ENCODE data around the gene ACTL10.

ACTL10 gene

DNA sequence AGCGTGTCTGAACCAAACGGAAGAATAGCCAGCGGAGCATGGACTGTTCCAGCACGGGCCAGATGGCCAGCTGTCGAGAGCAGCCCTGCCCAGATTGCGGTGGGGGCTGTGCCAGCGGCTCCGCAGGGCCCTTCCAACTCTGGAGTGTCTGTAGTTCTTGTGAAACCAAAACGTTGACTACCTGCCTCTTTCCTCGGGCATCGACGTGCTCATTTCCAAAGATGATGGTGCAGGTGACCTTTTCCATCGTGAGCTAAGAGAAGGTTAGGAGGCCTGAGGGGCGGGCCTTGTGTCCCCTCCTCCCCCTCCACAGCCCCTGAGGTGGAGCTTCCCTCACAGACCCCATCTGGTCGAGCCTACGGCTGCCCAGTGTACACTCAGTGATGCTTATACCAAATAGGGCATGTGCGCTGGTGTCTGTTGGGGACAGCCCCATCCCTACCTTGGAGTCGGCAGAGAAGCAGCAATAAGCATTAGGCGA is 17.5 kb upstream of the ACTL10 start:
- DNase-seq (ENCODE audit: low read depth) = no peak

DNA sequence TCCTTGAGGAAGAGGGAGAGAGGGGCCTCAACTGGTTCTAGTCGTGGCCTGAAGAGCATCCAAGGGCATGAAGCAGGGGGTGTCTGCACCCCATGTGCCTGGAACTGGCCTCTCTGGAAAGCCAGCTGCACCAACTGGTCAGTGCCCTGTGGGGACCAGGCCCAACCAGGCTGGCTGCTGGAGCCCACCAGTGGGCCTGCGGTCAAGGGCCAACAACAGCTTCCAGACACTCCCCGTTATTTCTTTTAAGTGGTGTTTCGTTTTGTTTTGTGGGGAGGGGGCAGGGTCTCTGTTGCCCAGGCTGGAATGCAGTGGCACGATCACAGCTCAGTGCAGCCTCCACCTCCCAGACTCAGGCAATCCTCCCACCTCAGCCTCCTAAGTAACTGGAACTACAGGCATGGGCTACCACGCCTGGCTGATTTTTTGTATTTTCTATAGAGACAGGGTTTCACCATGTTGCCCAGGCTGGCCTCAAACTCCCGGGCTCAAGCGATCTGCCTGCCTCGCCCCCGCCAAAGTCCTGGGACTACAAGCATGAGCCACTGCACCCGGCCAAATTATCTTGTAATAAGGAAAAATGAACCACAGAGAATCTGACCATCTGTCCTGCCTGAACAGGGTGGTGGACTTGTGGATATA is 16.5 kb upstream of the ACTL10 start:
- no peak for DNase-seq (ENCODE audit: low read depth)

DNA sequence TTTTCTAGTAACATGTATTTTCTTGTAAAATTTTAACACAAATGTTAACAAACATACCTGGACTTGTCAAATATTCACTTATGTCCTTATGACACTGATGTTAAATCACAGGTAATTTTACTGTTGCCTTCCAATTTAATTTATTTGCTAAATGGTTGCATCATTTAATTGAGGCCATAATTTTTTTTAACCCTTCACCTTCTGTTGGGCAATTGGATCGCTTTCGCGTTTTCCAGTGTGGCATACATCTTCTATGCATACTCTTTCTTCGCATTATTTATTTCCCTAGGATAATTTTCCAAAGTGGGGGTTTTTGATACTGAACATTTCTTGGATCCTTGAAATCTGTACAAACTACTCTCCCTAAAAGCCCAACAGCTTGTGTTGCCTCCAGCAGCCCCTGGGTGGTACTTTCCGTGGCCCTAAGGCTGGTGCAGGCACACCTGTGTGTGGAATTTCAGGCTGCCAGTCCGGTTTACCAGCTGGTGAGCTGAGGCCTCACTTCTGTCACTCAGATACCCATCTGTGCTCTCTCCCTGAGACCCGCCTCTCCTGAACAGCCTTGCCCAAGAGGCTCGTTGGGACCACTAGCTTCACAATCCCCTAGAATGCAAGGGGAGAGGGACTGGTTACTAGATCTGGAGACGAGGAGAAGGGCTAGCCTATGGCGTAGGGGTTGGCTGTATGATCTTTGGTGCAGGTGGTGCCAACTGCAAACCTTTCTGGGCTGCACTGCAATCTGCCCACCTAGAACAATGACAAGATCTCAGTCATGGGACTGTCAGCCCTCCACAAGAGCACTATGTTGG is 15.8 kb upstream of the ACTL10 start:
- no peak for DNase-seq (ENCODE audit: low read depth)

DNA sequence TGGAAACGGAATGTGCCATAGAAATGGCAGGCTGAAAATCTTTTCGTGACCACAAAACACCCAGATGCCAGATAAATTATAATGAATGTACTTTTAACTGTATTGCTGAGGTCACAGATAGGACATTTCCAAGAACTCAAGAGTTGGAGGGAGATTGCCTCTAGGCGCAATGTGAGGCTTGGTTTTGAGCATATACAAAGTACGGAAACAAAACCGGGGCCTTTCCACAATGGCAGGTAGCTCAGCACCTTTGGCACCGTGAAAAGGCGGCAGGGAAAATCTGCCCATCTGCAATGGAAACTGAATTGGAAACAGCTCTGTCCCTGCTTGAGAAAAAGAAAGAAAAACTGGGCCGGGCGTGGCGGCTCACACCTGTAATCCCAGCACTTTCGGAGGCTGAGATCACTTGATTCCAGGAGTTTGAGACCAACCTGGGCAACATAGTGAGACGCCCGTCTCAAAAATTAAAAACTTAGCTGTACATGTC is 15.1 kb upstream of the ACTL10 start:
- no peak for DNase-seq (ENCODE audit: low read depth)

DNA sequence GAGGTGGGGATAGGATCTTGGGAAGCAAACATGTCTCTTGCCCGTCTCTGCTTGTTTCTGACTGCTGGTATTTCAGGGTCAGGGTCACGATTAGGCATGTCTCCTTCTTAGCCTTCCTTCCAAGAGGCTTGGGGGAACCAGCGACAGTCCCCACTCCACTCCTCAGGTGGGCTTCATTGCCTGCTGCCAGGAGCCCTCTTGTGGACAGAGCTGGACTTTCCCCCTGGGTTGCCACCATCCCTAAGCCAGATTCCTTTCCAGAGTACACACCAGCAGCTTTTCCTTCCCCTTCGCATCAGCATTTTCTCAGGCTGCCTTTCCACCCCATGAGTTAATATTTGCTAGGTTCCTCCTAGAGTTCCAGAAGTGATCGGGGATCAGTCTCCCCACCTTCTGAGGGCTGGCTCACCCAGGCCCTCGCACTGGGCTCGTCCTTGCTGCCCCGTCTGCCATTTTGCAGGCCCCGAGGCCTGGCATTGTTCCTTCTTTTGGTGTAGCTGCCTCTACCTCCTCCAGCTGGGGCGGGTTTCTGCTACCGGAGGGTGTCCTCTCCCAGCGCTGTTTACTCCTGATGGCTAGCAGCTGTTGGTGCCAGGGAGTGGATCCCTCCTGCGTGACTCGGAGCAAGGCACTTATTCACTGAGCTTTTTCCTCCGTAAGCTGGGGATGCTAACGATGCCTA is 13.4 kb upstream of the ACTL10 start:
- no peak for DNase-seq (ENCODE audit: low read depth)

DNA sequence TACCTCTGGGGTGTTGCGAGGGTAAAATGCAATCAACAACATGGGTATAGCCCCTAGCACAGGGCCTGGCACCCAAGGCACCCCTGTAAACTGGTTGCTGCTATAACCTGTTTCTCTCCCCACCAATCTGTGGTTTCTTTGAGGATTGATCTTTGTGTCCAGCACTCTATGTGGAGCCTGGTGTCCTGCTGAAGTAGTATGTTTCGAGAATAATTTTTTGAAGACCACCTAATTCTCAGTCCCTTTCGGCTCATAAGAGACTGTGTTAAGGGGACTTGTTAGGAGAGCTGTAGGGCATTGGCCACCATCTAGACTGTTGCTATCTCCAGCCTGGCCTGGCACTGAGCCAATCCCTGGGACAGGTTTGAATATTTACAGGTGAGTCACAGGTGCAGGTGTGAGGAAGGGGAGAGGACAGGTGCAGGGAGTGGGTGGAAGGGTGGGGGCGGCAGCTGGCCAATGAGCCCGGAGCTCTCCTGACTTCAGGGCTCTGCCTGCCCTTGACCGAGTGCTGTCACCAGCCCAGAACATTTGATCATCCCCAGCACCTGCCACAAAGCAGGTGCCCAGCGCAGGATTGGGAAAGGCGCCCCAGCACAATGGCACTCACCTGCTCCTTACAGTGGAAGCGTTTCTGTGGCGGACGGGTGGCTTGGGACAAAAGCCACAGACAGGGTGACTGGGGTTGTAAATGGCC is 12.7 kb upstream of the ACTL10 start:
- DNase-seq (ENCODE audit: low read depth) = no peak

DNA sequence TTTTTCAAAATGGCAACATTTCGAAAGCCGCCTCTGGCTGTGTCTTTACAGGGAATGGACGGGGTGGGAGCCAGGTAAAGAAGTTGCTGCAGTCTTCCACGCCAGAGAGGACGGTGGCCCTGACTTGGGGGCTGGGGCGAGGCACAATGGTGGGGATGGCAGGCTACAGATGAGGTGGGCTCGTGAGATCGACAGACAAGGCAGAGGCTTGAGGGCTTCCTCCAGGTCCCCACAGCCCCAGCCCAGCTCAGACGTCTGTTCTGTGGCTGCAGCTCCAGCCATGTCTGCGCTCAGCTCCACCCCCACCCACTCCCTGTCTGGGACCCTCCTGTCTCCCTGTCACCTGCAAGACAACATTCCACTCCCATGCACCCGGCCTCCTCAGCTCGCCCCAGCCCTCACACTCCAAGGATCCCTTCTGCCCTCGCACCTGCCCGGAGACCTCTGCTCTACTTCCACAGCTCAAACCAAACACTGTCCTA is 12.0 kb upstream of the ACTL10 start:
- no peak for DNase-seq (ENCODE audit: low read depth)

DNA sequence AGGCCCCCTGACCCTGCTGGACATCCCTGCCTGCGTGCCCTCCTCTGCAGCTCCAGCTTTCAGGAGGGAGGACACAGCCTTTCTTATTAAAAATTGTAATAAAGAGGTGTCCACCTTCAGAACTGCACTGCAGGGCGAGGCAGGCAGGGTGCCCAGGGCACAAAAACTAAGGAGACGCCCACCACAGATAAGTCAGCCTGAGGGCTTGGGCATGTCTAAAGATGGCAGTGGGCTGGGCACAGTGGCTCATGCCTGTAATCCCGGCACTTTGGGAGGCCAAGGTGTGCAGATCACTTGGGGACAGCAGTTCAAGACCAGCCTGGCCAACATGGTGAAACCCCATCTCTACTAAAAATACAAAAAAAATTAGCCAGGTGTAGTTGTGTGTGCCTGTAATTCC is 11.6 kb upstream of the ACTL10 start:
- no peak for DNase-seq (ENCODE audit: low read depth)

DNA sequence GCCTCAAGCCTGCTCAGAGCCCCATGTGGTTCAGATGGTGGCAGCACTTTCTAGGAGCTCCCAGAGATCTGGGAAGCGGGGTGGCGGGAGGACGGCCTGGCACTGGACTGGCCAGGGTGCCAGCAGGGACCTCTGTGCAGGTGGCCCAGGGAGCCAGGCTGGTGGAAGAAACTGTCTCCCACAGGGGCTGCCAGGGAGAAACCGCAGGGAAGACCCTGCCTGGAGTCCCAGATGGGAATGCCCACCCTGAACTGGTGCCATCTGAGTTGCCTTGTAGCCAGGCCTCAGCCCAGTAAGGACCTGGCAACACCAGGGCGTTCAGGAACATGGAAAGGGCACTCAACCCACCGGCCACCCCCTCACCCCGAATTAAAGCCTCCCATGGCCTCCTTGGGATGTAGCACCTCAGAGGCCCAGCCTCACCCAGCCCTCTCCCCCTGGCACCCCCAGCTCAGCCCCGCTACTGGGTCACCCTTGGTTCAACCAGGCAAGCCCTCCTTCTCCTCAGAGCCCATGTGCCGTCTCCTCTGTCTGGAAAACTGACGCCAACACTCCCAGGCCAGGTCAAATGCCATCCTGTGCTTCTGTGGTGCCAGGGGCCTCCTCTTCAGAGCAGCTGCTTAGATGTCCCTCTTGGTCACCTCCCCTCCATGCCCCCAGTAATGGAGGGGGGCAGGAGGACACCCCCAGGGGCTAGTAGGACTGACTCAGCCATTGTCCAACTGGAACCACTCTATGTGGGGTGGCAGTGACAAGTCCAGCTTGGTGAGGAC is 10.5 kb upstream of the ACTL10 start:
- DNase-seq (ENCODE audit: low read depth) = no peak

DNA sequence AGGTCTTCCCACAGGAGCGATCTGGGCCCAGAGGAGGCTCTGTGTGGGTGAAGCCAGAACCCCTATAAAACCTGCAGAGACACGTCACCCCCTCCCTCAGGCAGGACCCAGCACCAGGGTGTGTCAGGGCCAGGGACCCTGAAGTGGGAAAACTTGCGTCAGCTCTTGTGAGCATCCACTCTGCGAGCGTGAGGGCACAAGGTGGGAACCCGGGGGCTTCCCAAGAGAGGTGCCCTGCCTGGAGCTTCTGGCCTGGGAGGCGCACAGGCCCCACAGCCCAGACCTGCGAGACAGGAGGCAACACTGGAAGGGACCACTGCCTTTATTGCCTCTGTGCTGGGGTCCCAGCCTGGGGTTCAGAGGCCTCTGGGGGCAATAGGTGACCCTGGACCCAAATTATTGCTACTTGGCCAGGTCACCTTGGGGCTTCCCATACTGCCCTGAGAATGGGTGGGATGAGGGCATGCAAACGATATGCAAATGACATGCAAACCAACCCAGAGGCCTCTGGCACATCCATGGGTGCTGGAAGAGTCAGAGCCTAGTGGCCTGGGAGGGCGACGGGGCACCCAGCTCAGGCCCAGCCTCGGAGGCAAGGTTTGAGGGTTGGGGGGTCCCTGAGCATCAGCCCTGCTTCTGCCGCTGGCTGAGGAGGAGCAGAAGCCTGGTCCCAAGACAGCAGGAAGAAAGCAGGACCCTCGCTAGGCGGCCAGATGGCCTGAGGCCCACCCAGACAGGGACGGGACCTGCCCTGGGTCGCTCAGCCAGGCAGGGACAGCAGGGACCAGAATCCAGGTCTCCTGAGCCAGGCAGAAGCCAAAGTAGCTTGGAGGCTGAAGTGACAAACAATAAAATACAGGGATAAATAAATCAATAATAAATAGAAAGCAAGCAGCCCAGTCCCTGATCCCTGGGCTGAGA is 9.7 kb upstream of the ACTL10 start:
- DNase-seq (ENCODE audit: low read depth) = no peak

DNA sequence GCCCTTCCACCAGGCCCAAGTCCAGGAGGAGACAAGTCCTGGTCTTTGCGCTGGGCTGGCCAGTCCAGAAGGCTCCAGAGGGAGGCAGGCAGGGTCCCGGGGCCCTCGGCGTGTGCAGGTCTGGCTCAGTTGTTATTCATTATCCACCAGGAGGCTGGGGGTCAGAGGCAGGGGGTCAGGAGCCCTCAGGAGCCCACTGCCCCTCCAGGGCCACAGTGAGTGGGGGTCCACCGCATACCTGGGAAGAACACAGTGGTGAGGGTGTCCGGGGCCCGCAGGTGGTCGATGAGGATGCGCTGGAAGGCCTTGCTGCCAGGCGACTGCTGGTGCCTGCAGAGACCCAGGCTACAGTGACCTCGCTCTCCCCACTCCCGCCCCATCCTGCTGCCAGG is 9.0 kb upstream of the ACTL10 start:
- DNase-seq (ENCODE audit: low read depth) = no peak

DNA sequence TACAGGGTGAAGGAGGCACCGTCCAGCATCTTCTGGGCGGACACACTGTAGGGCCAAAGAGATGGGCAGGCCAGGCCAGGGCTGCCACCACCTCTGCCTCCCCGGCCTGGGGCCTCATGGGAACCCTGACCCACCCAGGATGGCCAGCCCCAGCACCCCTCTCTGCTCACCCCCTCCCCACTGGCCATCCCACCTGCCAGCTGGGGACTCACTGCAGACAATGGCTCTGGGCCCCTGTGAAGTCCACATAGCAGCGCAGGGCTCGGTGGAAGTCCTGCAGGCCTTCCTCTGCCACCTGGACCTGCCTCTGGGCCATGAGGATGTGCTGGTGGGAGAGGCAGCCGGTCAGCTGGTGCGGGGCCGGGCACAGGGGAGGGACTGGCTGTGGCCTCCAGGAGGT is 8.2 kb upstream of the ACTL10 start:
- no peak for DNase-seq (ENCODE audit: low read depth)

DNA sequence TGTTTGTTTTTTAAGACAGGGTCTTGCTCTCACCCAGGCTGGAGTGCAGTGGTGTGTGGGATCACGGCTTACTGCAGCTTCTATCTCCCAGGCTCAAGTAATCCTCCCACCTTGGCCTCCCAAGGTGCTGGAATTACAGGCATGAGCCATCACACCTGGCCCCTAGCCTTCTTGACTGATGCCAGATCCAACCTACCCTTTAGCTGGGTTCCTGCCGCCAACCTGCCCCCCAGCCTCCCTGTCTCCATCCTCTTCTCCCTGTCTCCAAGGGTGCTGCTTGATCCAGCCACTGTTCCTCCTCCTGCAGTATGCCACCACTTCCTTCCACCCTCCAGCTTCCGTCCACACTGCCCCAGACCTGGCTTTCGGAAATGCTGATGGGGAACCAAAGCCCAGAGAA is 7.8 kb upstream of the ACTL10 start:
- DNase-seq (ENCODE audit: low read depth) = no peak

DNA sequence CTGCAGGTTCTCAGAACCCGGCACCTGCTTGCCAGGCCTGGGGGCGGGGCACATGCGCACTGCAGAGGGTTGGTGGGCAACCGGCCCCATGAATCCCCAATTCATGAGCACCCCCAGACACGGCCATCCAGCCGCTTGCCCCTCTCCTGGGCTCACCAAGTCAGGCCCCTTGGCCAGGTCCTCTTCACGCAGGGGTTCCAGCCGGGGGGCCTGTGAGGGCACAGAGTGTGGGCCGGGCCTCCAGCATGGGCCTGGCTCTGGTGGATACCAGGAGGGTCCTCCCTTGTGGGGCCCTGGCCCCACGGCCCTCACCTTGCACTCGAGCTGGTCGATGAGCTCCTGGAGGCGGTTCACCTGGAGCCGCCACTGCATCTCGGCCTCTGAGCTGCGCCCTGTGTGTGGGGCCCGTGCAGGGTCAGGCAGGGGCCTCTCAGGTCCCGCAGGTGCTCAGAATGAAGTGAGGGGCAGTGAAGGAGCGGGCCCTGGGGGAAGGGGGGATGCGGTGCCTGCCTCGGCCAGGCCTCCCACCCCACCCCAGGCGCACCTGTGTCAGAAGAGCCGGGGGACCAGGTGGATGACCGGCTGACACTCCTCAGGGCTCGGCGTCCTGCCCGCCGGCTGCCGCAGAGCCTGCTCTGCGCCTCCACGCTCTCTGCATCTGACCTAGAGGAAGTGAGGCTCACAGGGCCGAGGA is 7.3 kb upstream of the ACTL10 start:
- DNase-seq (ENCODE audit: low read depth) = no peak

DNA sequence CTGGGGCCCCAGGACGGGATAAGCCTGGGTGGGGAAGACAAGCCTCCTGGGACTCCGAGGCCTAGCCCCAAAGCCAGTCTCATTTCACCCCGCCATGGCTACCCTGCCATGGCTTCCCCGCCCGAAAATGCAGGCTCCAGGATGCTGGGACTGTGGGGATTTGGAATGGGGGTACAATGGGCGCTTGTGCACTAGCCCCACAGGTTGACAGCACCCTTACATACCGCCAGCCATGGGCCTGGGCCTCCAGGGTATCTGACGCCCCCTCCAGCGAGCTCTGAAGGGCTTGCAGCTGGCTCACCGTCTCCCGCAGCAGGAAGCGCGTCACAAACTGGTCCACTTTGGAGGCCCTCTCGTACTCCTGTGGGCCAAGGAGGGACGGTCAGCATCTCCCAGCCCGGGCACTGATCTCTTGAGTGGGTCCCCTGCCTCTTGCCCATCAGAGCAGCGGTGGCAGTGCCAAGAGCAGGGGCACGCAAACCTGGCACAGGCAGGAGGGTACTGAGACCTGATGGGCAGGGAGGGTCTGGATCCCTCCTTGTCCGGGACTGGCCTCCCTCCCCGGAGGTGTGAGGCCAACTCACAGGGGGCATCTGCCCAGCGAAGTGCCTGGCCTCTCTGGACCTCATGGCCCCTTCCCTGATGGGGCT is 6.6 kb upstream of the ACTL10 start:
- DNase-seq (ENCODE audit: low read depth) = no peak

DNA sequence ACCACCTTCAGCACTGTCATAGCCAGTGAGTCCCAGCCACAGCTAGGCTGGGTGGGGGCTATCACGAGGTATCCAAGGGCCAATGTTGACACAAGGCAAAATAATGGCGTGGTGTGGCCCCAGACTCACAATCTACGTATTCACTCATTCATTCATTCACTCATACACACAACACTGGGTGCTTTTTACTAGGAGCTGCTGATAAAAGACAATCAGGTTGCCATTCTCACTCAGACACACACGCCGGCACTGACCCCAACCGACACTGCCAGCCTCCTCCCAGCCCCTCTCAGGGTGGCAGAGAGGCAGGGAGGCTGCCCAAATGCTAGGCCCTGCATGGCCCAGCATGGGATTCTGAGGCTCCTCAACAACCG is 6.1 kb upstream of the ACTL10 start:
- no peak for DNase-seq (ENCODE audit: low read depth)

DNA sequence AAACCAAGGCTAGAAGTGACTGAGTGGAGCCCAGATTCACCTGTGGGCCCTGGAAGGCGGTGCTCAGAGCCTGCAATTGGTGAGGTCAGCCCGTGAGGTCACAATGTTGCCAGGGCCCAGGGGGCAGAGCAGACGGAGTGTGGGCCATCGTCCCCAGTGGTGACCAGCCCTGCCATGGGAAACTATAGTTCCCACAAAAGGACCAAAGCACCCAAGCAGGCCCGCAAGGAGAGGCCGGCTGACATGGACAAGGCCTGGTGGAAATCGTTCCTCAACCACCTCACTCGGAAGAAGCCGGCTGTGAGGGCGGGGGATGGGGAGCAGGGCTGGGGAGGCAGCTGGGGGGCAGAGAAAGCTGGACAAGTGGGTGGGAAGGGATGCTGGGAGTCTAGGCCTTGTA is 4.6 kb upstream of the ACTL10 start, which contains the start of gene C20orf144:
Gene C20orf144, plus strand, starts transcription at position 156 of the 400 bp plus-strand sequence. Its CDS starts 19 bp downstream, at position 175.
- DNase-seq (ENCODE audit: low read depth) = no peak

DNA sequence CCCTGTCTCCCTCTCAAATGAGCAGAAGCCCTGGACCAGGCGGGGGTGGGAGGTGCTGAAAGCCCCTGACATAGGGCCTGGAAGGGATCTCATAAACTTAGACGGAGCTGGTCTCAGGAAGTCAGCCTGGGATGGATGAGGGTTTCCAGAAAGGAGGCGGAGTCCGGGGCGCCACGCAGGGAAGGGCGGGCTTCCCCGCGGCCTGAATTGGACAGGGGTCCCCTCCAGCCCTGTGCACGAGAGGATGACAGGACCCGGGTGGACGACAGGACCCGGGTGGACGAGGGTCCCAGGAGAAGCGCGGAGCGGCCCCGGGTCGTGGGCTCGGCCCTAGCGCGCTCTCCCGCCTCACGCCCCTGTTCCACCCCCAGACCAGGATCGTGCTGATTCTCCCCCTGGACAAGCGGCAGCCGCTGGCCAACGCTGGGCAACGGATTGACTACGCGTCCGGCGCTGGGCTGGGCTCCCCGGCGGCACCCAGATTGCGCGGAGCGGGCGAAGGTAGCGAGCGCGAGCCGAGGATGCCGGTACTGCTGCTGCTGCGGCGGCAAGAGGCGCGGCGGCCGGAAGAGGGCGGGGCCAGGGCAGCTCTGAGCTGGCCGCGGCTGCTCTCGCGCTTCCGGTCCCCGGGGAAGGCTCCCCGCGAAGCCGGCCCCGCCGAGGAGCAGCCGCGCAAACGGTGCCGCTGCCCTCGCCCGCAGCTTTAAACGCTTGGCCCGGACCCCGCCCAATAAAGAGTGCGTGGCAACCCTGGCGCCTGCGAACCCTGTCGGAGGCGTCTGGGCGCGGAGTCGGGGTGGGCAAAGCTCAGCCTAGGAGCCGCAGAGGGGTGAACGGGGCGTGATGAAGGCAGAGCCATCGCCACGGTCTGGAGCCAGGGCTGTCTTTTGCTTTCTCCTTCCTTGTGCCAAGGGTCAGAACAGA is 3.3 kb upstream of the ACTL10 start:
- DNase-seq (ENCODE audit: low read depth) = no peak
